GM12878 (cell line): ENCODE results near the gene KCNC1. TPM values are rescaled to one million over a fixed set of nuclear protein-coding genes. Genes with fewer than 3 reads are reported as not detected.

Experiments used
- ATAC-seq: fragments of 200-7000 bp; cut with Tn5 transposase; 3 replicates; pipeline ENCODE4 v1.9.1; 2020; ENCODE audit warnings: mild to moderate bottlenecking, moderate library complexity
- BruUV-seq: library from RNA; stranded (reverse); fragments of 400-500 nt; replicated peaks from 2 replicates; lab custom pipeline; 2021; lab: Mats Ljungman, UMichigan
- CTCF ChIA-PET: fragments of 300-600 bp; sonication (Branson Sonifier 250); formaldehyde crosslinking; extraction: SDS; loops from one replicate; lab custom pipeline; 2021; ENCODE audit warnings: inconsistent platforms; lab: Yijun Ruan, JAX
- POLR2A ChIA-PET: fragments of 350-600 bp; formaldehyde crosslinking; extraction: SDS; loops from one replicate; lab custom pipeline; 2021; ENCODE audit warnings: inconsistent platforms; lab: Charles Lee
- RAD21 ChIA-PET: fragments of 300-600 bp; sonication (Branson Sonifier 250); formaldehyde crosslinking; loops from one replicate; lab custom pipeline; 2023; ENCODE audit warnings: antibody characterized with exemption; ENCODE audit not compliant: unreplicated experiment; lab: Charles Lee
- SMC1A ChIA-PET: fragments of 300-600 bp; sonication (Branson Sonifier 250); formaldehyde crosslinking; loops from one replicate; lab custom pipeline; 2023; ENCODE audit not compliant: unreplicated experiment, uncharacterized antibody; lab: Charles Lee
- DNase-seq: peaks from one replicate; pipeline ENCODE4 v3.0.0-alpha.2; 2011; ENCODE audit warnings: low read depth, low spot score
- FAIRE-seq: peaks from 3 replicates; lab custom pipeline; 2011; peaks lifted over from hg19 to GRCh38; lab: Jason Lieb, UNC
- H2AFZ ChIP-seq: 2 replicates; pipeline ENCODE4 v1.6.0; 2011; ENCODE audit warnings: low read depth, low read length, control low read depth; ENCODE audit not compliant: control insufficient read depth
- H3K27ac ChIP-seq: 2 replicates; pipeline ENCODE4 v1.5.1; 2011; ENCODE audit warnings: control low read depth; ENCODE audit not compliant: control insufficient read depth, insufficient read depth
- H3K27me3 ChIP-seq, 2 experiments: replicated peaks in 1 of 2; 2 replicates each; pipeline versions ENCODE4 v1.6.0 to v1.6.1; 2011; ENCODE audit warnings: low read length in 1 of 2; ENCODE audit not compliant: control insufficient read depth in 2 of 2, insufficient read depth in 2 of 2
- H3K36me3 ChIP-seq, 2 experiments: 2 replicates each; pipeline ENCODE4 v1.5.1; 2011; ENCODE audit warnings: low read length in 1 of 2; ENCODE audit not compliant: control insufficient read depth in 2 of 2, insufficient read depth in 2 of 2
- H3K4me1 ChIP-seq: 2 replicates; pipeline ENCODE4 v1.6.1; 2011; ENCODE audit warnings: mild to moderate bottlenecking, low read length, moderate library complexity, mixed read lengths; ENCODE audit not compliant: control insufficient read depth, insufficient read depth
- H3K4me2 ChIP-seq: 2 replicates; pipeline ENCODE4 v1.6.0; 2011; ENCODE audit warnings: control low read depth; ENCODE audit not compliant: control insufficient read depth, insufficient read depth
- H3K4me3 ChIP-seq: fragments of 200-600 bp; sonication (generic); 2 replicates; pipeline ENCODE4 v1.5.1; 2016
- H3K79me2 ChIP-seq: 2 replicates; pipeline ENCODE4 v1.6.0; 2011; ENCODE audit warnings: low read length; ENCODE audit not compliant: control insufficient read depth, insufficient read depth
- H3K9ac ChIP-seq: 2 replicates; pipeline ENCODE4 v1.8.0; 2011; ENCODE audit warnings: low read length, control low read depth, mixed read lengths; ENCODE audit not compliant: control insufficient read depth, insufficient read depth
- H3K9me3 ChIP-seq: replicated peaks from 3 replicates; pipeline ENCODE4 v1.5.1; 2011; ENCODE audit warnings: mild to moderate bottlenecking, low read length; ENCODE audit not compliant: control insufficient read depth, insufficient read depth
- H4K20me1 ChIP-seq: 2 replicates; pipeline ENCODE4 v1.6.0; 2011; ENCODE audit not compliant: control insufficient read depth, insufficient read depth
- BCL3 ChIP-seq: IDR thresholded peaks from 2 replicates; pipeline ENCODE4 v1.6.1; 2011; ENCODE audit warnings: borderline replicate concordance, low read depth, mild to moderate bottlenecking, moderate library complexity, low read length; ENCODE audit not compliant: insufficient read depth, poor library complexity, severe bottlenecking
- HDAC2 ChIP-seq: fragments of 200-600 bp; sonication (generic); IDR thresholded peaks from 2 replicates; pipeline ENCODE4 v1.6.1; 2017
- KAT2A ChIP-seq: conservative IDR thresholded peaks from 2 replicates; pipeline ENCODE4 v1.6.1; 2011; ENCODE audit warnings: low read depth, low read length; ENCODE audit not compliant: control insufficient read depth
- KLF5 ChIP-seq: fragments of 450-650 bp; IDR thresholded peaks from 2 replicates; pipeline ENCODE4 v1.6.1; 2014; ENCODE audit warnings: mild to moderate bottlenecking; ENCODE audit not compliant: partially characterized antibody
- MTA2 ChIP-seq: fragments of 450-650 bp; IDR thresholded peaks from 2 replicates; pipeline ENCODE4 v1.6.1; 2016; ENCODE audit warnings: low read depth, mild to moderate bottlenecking, moderate library complexity
- MTA3 ChIP-seq: IDR thresholded peaks from 2 replicates; pipeline ENCODE4 v1.6.1; 2012; ENCODE audit warnings: low read length, inconsistent platforms, borderline replicate concordance
- NFIC ChIP-seq: IDR thresholded peaks from 2 replicates; pipeline ENCODE4 v1.6.1; 2012; ENCODE audit warnings: low read depth, mild to moderate bottlenecking, inconsistent platforms, low read length, moderate library complexity
- NFXL1 ChIP-seq: fragments of 450-650 bp; IDR thresholded peaks from 2 replicates; pipeline ENCODE4 v1.6.1; 2017; ENCODE audit warnings: antibody characterized with exemption, mild to moderate bottlenecking, borderline replicate concordance
- NR2C2 ChIP-seq: IDR thresholded peaks from 2 replicates; pipeline ENCODE4 v1.6.1; 2011; ENCODE audit warnings: borderline replicate concordance, low read depth; ENCODE audit not compliant: control insufficient read depth, insufficient read length
- SMAD1 ChIP-seq: fragments of 450-650 bp; IDR thresholded peaks from 2 replicates; pipeline ENCODE4 v1.6.1; 2018; ENCODE audit warnings: mild to moderate bottlenecking, low read depth; ENCODE audit not compliant: partially characterized antibody
- SMC3 ChIP-seq: IDR thresholded peaks from 2 replicates; pipeline ENCODE4 v1.6.1; 2011; ENCODE audit warnings: low read length, improper control_type of control experiment, borderline replicate concordance
- TCF3 ChIP-seq: IDR thresholded peaks from 2 replicates; pipeline ENCODE4 v1.6.1; 2012; ENCODE audit warnings: low read depth, mild to moderate bottlenecking, low read length, borderline replicate concordance; ENCODE audit not compliant: insufficient read depth
- ZNF24 ChIP-seq: fragments of 450-650 bp; IDR thresholded peaks from 2 replicates; pipeline ENCODE4 v1.6.1; 2017; ENCODE audit warnings: antibody characterized with exemption, mild to moderate bottlenecking
- ZNF592 ChIP-seq: fragments of 450-650 bp; IDR thresholded peaks from 2 replicates; pipeline ENCODE4 v1.6.1; 2017; ENCODE audit warnings: mild to moderate bottlenecking, moderate library complexity
- WGBS: methylation state at CpG from one replicate; pipeline ENCODE4 v1.1.6; 2016; ENCODE audit warnings: low lambda C conversion rate; ENCODE audit not compliant: insufficient replicate concordance, insufficient coverage; ENCODE audit errors: missing lambda C conversion rate; 5-methylcytosine and 5-hydroxymethylcytosine counted together
- in situ Hi-C: fragments of 300-500 bp; cut with MboI; formaldehyde crosslinking; loops from 9 replicates; pipeline ENCODE4 v1.14.3; 2018; ENCODE audit warnings: mixed read lengths
- intact Hi-C: fragments of 100-400 bp; cut with micrococcal nuclease; formaldehyde crosslinking; loops from one replicate; pipeline ENCODE4 v1.14.2; 2022; ENCODE audit not compliant: unreplicated experiment
- polyA plus RNA-seq, 11 experiments: library from polyadenylated mRNA; depleted of rRNA in 4 of 11; unstranded in 6 of 11; stranded (reverse) in 5 of 11; fragments of >200 nt; fragmentation: Nextera tagmentation in 4 of 11; fragmentation: Illumina TruSeq in 1 of 11; extraction: Ambion mirVana in 4 of 11; extraction: Trizol in 1 of 11; gene quantifications; 1 replicate in 1 of 11; 2 replicates in 10 of 11; pipeline versions ENCODE4 v1.2.1 to v1.2.3, GENCODE V29; 2011 to 2016; ENCODE audit warnings: inconsistent platforms in 2 of 11, missing spikeins in 2 of 11, low read depth in 1 of 11
- total RNA-seq, 4 experiments: library from RNA; depleted of rRNA in 3 of 4; stranded (reverse); fragments of >200 nt in 3 of 4; fragmentation: Illumina TruSeq in 1 of 4; extraction: Trizol in 1 of 4; gene quantifications; 2 replicates each; pipeline versions ENCODE4 v1.2.1 to v1.2.3, GENCODE V29; 2013 to 2021

KCNC1 gene
- total and polyA plus RNA-seq, 10 of the 15 experiments (the other 5 are each of a cell fraction or from before 2014, with no cell fraction given), result 0.27 to 0.34 TPM; not detected in 8

- DNase-seq (no peak), ATAC-seq (no peak), FAIRE-seq (no peak)
- Histone ChIP-seq H3K27ac (no peak overlapping the region), H4K20me1 (no peaks in the 10 kb centered on the region), H3K4me3 (no peak overlapping the region), H3K9ac (no peak overlapping the region), H3K27me3 (no peaks in the 10 kb centered on the region), H3K4me2 (no peak overlapping the region), H2AFZ (no peak overlapping the region), H3K4me1 (no peaks in the 10 kb centered on the region), H3K36me3 (no peaks in the 10 kb centered on the region), H3K9me3 (no peaks in the 10 kb centered on the region), H3K79me2 (no peaks in the 10 kb centered on the region)
- CTCF ChIA-PET, result no interaction called here
- in situ Hi-C loops (no loop called here), intact Hi-C loops (no loop called here)
- no peak for TF ChIP-seq MTA3
- TF ChIP-seq MTA2, result no peak
- no peak for TF ChIP-seq SMAD1
- TF ChIP-seq NFIC, result no peak
- TF ChIP-seq NR2C2, result no peak
- no peak for TF ChIP-seq HDAC2
- no peak for TF ChIP-seq TCF3
- TF ChIP-seq BCL3, result no peak
- no peak for TF ChIP-seq ZNF592
- no peak for TF ChIP-seq KLF5
- no peak for TF ChIP-seq SMC3
- no peak for TF ChIP-seq ZNF24
- no peak for TF ChIP-seq NFXL1
- no peak for TF ChIP-seq KAT2A
- WGBS, result 86% methylated on average over 1 of the region's 1 CpG
- SMC1A ChIA-PET, result no interaction called here
- BruUV-seq, result no TSS peak
- RAD21 ChIA-PET, result no interaction called here
- POLR2A ChIA-PET, result no interaction called here
Measured at GRCh38 chr11:17831228-17831627, 96.6 kb downstream of the KCNC1 start.
